HG03066 (cell line): ENCODE measurements around the gene MEG3.
A peak's percentile ranks its signal among the peaks of the same experiment; 100 is the strongest.

Experiments
- ATAC-seq: cut with Tn5 transposase; IDR thresholded peaks from one replicate; pipeline ENCODE4 v1.9.1; 2021; ENCODE audit warnings: low read depth; ENCODE audit not compliant: unreplicated experiment

Gene MEG3

GRCh38 chr14:100844421-100844820 lies 18.5 kb downstream of the MEG3 start:
- no peak for ATAC-seq

GRCh38 chr14:100844846-100845245 lies 18.9 kb downstream of the MEG3 start:
- no peak for ATAC-seq

GRCh38 chr14:100845341-100845740 lies 19.4 kb downstream of the MEG3 start:
- ATAC-seq, result no peak

GRCh38 chr14:100846309-100846859 lies 20.5 kb downstream of the MEG3 start:
- no peak for ATAC-seq

GRCh38 chr14:100849115-100849781 lies 23.3 kb downstream of the MEG3 start:
- no peak for ATAC-seq

- ATAC-seq, result peak; percentile 66
These were observed 25.1 kb downstream of the MEG3 start for GRCh38 chr14:100850841-100851585.

GRCh38 chr14:100851586-100851916 lies 25.6 kb downstream of the MEG3 start:
- ATAC-seq, result no peak

- no peak for ATAC-seq
These were observed 26.2 kb downstream of the MEG3 start for GRCh38 chr14:100851946-100852620.

GRCh38 chr14:100854435-100854834 lies 28.5 kb downstream of the MEG3 start:
- ATAC-seq, result no peak

- no peak for ATAC-seq
These were observed 29.5 kb downstream of the MEG3 start for GRCh38 chr14:100855256-100855930.

- ATAC-seq, result no peak
These were observed 30.4 kb downstream of the MEG3 start for GRCh38 chr14:100856056-100856950.

GRCh38 chr14:100857233-100857922 lies 31.5 kb downstream of the MEG3 start:
- no peak for ATAC-seq

GRCh38 chr14:100857923-100858837 lies 32.3 kb downstream of the MEG3 start:
- no peak for ATAC-seq

GRCh38 chr14:100858838-100859220 lies 32.9 kb downstream of the MEG3 start:
- ATAC-seq, result no peak

- ATAC-seq, result no peak
These were observed 33.9 kb downstream of the MEG3 start for GRCh38 chr14:100859781-100860180.

GRCh38 chr14:100860556-100861187 lies 34.8 kb downstream of the MEG3 start:
- no peak for ATAC-seq

GRCh38 chr14:100861188-100861936 lies 35.4 kb downstream of the MEG3 start:
- no peak for ATAC-seq
